Trophoblast cell (in vitro differentiated cells and primary cell): ENCODE measurements around the gene TRIM67.
"Not testable (repeated sequence)": the region's sequence is repeated elsewhere in the genome, so short reads cannot be mapped to it uniquely, and the experiment has no call there.

Source experiments
- DNase-seq, 2 donors: peaks; one replicate each; pipeline ENCODE4 v3.0.0-alpha.2; 2016
- H2AFZ ChIP-seq: 2 replicates; pipeline ENCODE4 v1.6.1; 2013; ENCODE audit warnings: low read length, moderate library complexity, mild to moderate bottlenecking; ENCODE audit not compliant: insufficient read depth, poor library complexity
- H2AK5ac ChIP-seq: 2 replicates; pipeline ENCODE4 v1.6.1; 2013; ENCODE audit warnings: mild to moderate bottlenecking, low read length
- H2BK120ac ChIP-seq: 2 replicates; pipeline ENCODE4 v1.6.1; 2013; ENCODE audit warnings: low read length, mild to moderate bottlenecking, moderate library complexity; ENCODE audit not compliant: insufficient read depth, poor library complexity
- H2BK12ac ChIP-seq: 2 replicates; pipeline ENCODE4 v1.6.1; 2013; ENCODE audit warnings: mild to moderate bottlenecking, low read length, moderate library complexity
- H2BK5ac ChIP-seq: 2 replicates; pipeline ENCODE4 v1.6.1; 2013; ENCODE audit warnings: low read length, low read depth, moderate library complexity, mild to moderate bottlenecking; ENCODE audit not compliant: poor library complexity
- H3K14ac ChIP-seq: 2 replicates; pipeline ENCODE4 v1.6.1; 2013; ENCODE audit warnings: mild to moderate bottlenecking, low read length
- H3K18ac ChIP-seq: 2 replicates; pipeline ENCODE4 v1.6.1; 2013; ENCODE audit warnings: mild to moderate bottlenecking, low read length
- H3K23ac ChIP-seq: 2 replicates; pipeline ENCODE4 v1.6.1; 2013; ENCODE audit warnings: low read length
- H3K27ac ChIP-seq: 2 replicates; pipeline ENCODE4 v1.5.1; 2013; ENCODE audit warnings: low read depth, mild to moderate bottlenecking, inconsistent platforms, low read length, moderate library complexity
- H3K27me3 ChIP-seq: 2 replicates; pipeline ENCODE4 v1.6.1; 2013; ENCODE audit warnings: inconsistent platforms, mild to moderate bottlenecking, low read length, moderate library complexity; ENCODE audit not compliant: insufficient read depth
- H3K36me3 ChIP-seq, 2 experiments: 1 replicate in 1 of 2; 2 replicates in 1 of 2; pipeline ENCODE4 v1.6.1; 2013; ENCODE audit warnings: low read length in 2 of 2, mild to moderate bottlenecking in 2 of 2, moderate library complexity in 1 of 2; ENCODE audit not compliant: insufficient read depth in 2 of 2, control insufficient read depth in 1 of 2
- H3K4ac ChIP-seq: 2 replicates; pipeline ENCODE4 v1.6.1; 2013; ENCODE audit warnings: low read depth, mild to moderate bottlenecking, low read length, moderate library complexity
- H3K4me1 ChIP-seq, 2 experiments: 1 replicate in 1 of 2; 2 replicates in 1 of 2; pipeline ENCODE4 v1.6.1; 2013; ENCODE audit warnings: low read length in 2 of 2, mild to moderate bottlenecking in 2 of 2, moderate library complexity in 1 of 2; ENCODE audit not compliant: insufficient read depth in 2 of 2, control insufficient read depth in 1 of 2
- H3K4me2 ChIP-seq: 2 replicates; pipeline ENCODE4 v1.6.1; 2013; ENCODE audit warnings: inconsistent platforms, mild to moderate bottlenecking, low read length, moderate library complexity
- H3K4me3 ChIP-seq: 2 replicates; pipeline ENCODE4 v1.5.1; 2013; ENCODE audit warnings: mild to moderate bottlenecking, low read depth, low read length, inconsistent platforms
- H3K79me1 ChIP-seq: one replicate; pipeline ENCODE4 v1.6.1; 2013; ENCODE audit warnings: low read length
- H3K79me2 ChIP-seq: 2 replicates; pipeline ENCODE4 v1.6.1; 2013; ENCODE audit warnings: low read length, mild to moderate bottlenecking; ENCODE audit not compliant: control insufficient read depth, insufficient read depth, poor library complexity
- H3K9ac ChIP-seq: 2 replicates; pipeline ENCODE4 v1.6.1; 2013; ENCODE audit warnings: mild to moderate bottlenecking, low read length
- H3K9me3 ChIP-seq: 2 replicates; pipeline ENCODE4 v1.6.1; 2013; ENCODE audit warnings: low read depth, mild to moderate bottlenecking, control low read depth, inconsistent platforms, low read length; ENCODE audit not compliant: insufficient read depth
- H4K12ac ChIP-seq: 2 replicates; pipeline ENCODE4 v1.6.1; 2013; ENCODE audit warnings: low read depth, mild to moderate bottlenecking, low read length, moderate library complexity
- H4K8ac ChIP-seq: 2 replicates; pipeline ENCODE4 v1.6.1; 2013; ENCODE audit warnings: low read depth, mild to moderate bottlenecking, low read length, moderate library complexity
- H4K91ac ChIP-seq: one replicate; pipeline ENCODE4 v1.6.1; 2013; ENCODE audit warnings: low read depth, mild to moderate bottlenecking, low read length, moderate library complexity
- WGBS: extraction: QIAGEN DNeasy Blood & Tissue Kit; methylation state at CpG from one replicate; pipeline ENCODE4 v1.1.7; 2013; ENCODE audit warnings: missing lambda C conversion rate; ENCODE audit not compliant: insufficient read length, insufficient coverage; ENCODE audit errors: extremely low coverage; 5-methylcytosine and 5-hydroxymethylcytosine counted together

The TRIM67 gene

DNA sequence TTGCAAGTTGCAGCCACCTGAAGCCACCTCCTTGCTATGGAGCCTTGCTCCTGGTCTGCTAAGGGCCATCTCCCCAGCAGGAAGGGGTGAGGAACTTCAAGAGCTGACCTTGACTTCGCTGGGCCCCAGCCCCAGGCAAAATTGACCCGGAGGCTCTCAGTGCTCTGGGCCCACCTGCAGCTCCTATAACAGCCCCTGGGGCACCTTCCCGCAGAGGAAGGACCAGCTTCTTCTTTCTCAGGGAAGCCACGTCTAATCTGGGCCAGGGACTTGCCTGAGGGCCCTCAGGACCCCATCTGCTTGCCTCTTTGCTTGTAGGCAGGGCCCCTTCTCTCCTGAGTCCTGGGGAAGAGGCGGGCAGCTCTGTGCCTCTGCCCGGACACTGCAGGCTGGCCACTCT lies 48.3 kb downstream of the TRIM67 start:
- no peak overlapping the region for H2AK5ac ChIP-seq
- no peak overlapping the region for H2BK120ac ChIP-seq
- H2AFZ ChIP-seq = no peak overlapping the region
- no peak overlapping the region for H2BK12ac ChIP-seq
- whole genome bisulfite sequencing = no CpG with 5 or more reads among the region's 6 CpGs
- no peaks in the 10 kb centered on the region for H3K4me1 ChIP-seq
- no peak overlapping the region for H3K14ac ChIP-seq
- no peak overlapping the region for H4K8ac ChIP-seq
- H4K91ac ChIP-seq = no peak overlapping the region
- H3K36me3 ChIP-seq = no peaks in the 10 kb centered on the region
- no peak overlapping the region for H4K12ac ChIP-seq
- no peak overlapping the region for H3K4ac ChIP-seq
- DNase-seq = peak in 1 of 2 donors; percentile 56
- H3K9me3 ChIP-seq = no peaks in the 10 kb centered on the region
- H3K4me2 ChIP-seq = no peak overlapping the region
- H3K23ac ChIP-seq = no peak overlapping the region
- no peak overlapping the region for H3K9ac ChIP-seq
- no peaks in the 10 kb centered on the region for H3K27me3 ChIP-seq
- H3K79me2 ChIP-seq = no peaks in the 10 kb centered on the region
- no peaks in the 10 kb centered on the region for H3K79me1 ChIP-seq
- H3K4me3 ChIP-seq = no peak overlapping the region
- H2BK5ac ChIP-seq = no peak overlapping the region
- H3K27ac ChIP-seq = no peak overlapping the region
- H3K18ac ChIP-seq = no peak overlapping the region

- H3K27ac ChIP-seq = no peak overlapping the region
- no peak overlapping the region for H3K23ac ChIP-seq
- H3K4ac ChIP-seq = no peak overlapping the region
- H3K27me3 ChIP-seq = no peaks in the 10 kb centered on the region
- WGBS = no CpG with 5 or more reads among the region's 28 CpGs
- no peak overlapping the region for H2BK5ac ChIP-seq
- no peak overlapping the region for H4K12ac ChIP-seq
- no peaks in the 10 kb centered on the region for H3K9me3 ChIP-seq
- H4K91ac ChIP-seq = peak overlapping the region; percentile 7
- H2AFZ ChIP-seq = no peak overlapping the region
- no peaks in the 10 kb centered on the region for H3K36me3 ChIP-seq
- H3K4me2 ChIP-seq = peak overlapping the region; percentile 60
- H3K4me1 ChIP-seq = no peaks in the 10 kb centered on the region
- DNase-seq = peak; percentile 71 to 90
- no peaks in the 10 kb centered on the region for H3K79me1 ChIP-seq
- H3K79me2 ChIP-seq = no peaks in the 10 kb centered on the region
- no peak overlapping the region for H3K18ac ChIP-seq
- peak overlapping the region; percentile 33 for H4K8ac ChIP-seq
- H3K9ac ChIP-seq = no peak overlapping the region
- H2AK5ac ChIP-seq = no peak overlapping the region
- no peak overlapping the region for H3K14ac ChIP-seq
- H2BK12ac ChIP-seq = no peak overlapping the region
- no peak overlapping the region for H3K4me3 ChIP-seq
- no peak overlapping the region for H2BK120ac ChIP-seq
These were observed 49.4 kb downstream of the TRIM67 start for GRCh38 chr1:231211005-231211857.

GRCh38 chr1:231212301-231212700 lies 50.4 kb downstream of the TRIM67 start:
- H3K14ac ChIP-seq, H3K4me1 ChIP-seq, H3K4me2 ChIP-seq, H2BK5ac ChIP-seq, H2AK5ac ChIP-seq, H4K91ac ChIP-seq, H3K9me3 ChIP-seq, H3K27ac ChIP-seq, H3K4me3 ChIP-seq, H2BK120ac ChIP-seq, H3K36me3 ChIP-seq, H3K79me1 ChIP-seq, H2BK12ac ChIP-seq, H3K9ac ChIP-seq, H3K23ac ChIP-seq, H3K79me2 ChIP-seq, DNase-seq, H4K12ac ChIP-seq, H2AFZ ChIP-seq, H3K4ac ChIP-seq, H4K8ac ChIP-seq, H3K27me3 ChIP-seq, H3K18ac ChIP-seq: not testable (repeated sequence)
- no CpG with 5 or more reads among the region's 5 CpGs for WGBS

DNA sequence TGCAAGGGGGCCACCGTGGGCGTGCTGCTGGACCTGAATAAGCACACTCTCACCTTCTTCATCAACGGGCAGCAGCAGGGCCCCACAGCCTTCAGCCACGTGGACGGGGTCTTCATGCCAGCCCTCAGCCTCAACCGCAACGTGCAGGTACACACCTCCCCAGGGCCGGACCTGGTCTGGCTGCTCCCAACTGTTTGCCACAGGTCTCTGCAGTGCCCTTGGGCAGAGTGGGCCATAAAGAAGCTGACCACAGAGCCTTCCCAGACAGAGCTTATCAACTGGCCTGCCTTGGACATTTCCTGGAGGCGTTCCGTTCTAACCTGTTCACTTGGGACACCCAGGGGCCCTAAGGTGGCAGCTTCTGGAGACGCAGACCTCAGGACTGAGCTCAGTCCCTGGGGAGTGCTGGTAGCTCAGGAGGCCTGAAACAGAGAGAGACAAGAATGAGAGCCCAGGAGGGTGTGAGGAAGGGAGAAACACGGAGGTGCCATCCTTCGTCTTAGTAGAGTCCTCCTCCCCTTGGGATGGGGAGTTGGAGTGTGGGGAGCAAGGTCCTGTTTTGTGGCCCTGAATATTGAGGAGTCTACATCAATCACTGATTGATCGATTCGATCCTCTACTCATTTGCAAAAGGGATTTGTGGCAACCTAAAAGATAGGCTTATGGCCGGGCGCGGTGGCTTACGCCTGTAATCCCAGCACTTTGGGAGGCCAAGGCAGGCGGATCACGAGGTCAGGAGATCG lies 52.1 kb downstream of the TRIM67 start:
- Histone ChIP-seq H3K27me3 (no peaks in the 10 kb centered on the region), H3K4me3 (no peak overlapping the region), H2BK12ac (no peak overlapping the region), H3K14ac (no peak overlapping the region), H3K79me1 (no peaks in the 10 kb centered on the region), H4K8ac (no peak overlapping the region), H3K4ac (no peak overlapping the region), H2BK5ac (no peak overlapping the region), H3K18ac (no peak overlapping the region), H2AK5ac (no peak overlapping the region), H3K27ac (no peak overlapping the region), H2BK120ac (no peak overlapping the region), H3K23ac (no peak overlapping the region), H3K79me2 (no peaks in the 10 kb centered on the region), H3K4me1 (no peaks in the 10 kb centered on the region), H3K9me3 (no peaks in the 10 kb centered on the region), H3K36me3 (no peaks in the 10 kb centered on the region), H4K12ac (no peak overlapping the region), H3K4me2 (no peak overlapping the region), H4K91ac (no peak overlapping the region), H2AFZ (no peak overlapping the region), H3K9ac (no peak overlapping the region)
- no peak for DNase-seq
- WGBS = no CpG with 5 or more reads among the region's 22 CpGs
